GM12865 (cell line): ENCODE results near the gene CLCF1.
A peak's percentile ranks its signal among the peaks of the same experiment; 100 is the strongest.
"Not testable (repeated sequence)": the region's sequence is repeated elsewhere in the genome, so short reads cannot be mapped to it uniquely, and the experiment has no call there.

Source experiments
- DNase-seq: peaks from one replicate; pipeline ENCODE4 v3.0.0; 2010; ENCODE audit warnings: low read depth
- H3K4me3 ChIP-seq: 2 replicates; pipeline ENCODE4 v1.5.1; 2011; ENCODE audit warnings: mild to moderate bottlenecking, low read depth, low read length, control low read depth
- TF ChIP-seq, protein P1 (sequence below): IDR thresholded peaks from 2 replicates; pipeline ENCODE4 v1.5.1; 2011; ENCODE audit warnings: low read length, control low read depth, low read depth, inconsistent platforms; ENCODE audit not compliant: insufficient read depth; ENCODE audit errors: missing control alignments

CLCF1 gene

DNA sequence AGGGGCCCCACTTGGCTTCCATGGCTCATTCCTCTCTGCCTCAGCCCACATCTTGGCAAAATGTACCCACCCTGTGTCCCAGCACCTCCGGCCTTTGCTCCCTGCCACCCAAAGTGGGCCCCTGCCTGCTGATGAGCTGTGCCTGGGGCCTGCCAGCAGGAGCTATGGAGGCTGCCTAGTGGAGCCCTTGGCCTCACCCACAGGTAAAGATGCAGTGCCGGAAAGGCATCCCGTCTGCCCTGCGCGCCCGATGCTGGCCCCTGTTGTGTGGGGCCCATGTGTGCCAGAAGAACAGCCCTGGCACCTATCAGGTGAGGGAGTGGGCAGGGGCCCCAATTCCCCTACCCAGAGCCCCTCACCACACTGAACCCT is 31.8 kb upstream of the CLCF1 start:
- no peak for DNase-seq
- TF ChIP-seq, protein P1, sequence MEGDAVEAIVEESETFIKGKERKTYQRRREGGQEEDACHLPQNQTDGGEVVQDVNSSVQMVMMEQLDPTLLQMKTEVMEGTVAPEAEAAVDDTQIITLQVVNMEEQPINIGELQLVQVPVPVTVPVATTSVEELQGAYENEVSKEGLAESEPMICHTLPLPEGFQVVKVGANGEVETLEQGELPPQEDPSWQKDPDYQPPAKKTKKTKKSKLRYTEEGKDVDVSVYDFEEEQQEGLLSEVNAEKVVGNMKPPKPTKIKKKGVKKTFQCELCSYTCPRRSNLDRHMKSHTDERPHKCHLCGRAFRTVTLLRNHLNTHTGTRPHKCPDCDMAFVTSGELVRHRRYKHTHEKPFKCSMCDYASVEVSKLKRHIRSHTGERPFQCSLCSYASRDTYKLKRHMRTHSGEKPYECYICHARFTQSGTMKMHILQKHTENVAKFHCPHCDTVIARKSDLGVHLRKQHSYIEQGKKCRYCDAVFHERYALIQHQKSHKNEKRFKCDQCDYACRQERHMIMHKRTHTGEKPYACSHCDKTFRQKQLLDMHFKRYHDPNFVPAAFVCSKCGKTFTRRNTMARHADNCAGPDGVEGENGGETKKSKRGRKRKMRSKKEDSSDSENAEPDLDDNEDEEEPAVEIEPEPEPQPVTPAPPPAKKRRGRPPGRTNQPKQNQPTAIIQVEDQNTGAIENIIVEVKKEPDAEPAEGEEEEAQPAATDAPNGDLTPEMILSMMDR = no peak
- peak overlapping the region; percentile 74 for H3K4me3 ChIP-seq

DNA sequence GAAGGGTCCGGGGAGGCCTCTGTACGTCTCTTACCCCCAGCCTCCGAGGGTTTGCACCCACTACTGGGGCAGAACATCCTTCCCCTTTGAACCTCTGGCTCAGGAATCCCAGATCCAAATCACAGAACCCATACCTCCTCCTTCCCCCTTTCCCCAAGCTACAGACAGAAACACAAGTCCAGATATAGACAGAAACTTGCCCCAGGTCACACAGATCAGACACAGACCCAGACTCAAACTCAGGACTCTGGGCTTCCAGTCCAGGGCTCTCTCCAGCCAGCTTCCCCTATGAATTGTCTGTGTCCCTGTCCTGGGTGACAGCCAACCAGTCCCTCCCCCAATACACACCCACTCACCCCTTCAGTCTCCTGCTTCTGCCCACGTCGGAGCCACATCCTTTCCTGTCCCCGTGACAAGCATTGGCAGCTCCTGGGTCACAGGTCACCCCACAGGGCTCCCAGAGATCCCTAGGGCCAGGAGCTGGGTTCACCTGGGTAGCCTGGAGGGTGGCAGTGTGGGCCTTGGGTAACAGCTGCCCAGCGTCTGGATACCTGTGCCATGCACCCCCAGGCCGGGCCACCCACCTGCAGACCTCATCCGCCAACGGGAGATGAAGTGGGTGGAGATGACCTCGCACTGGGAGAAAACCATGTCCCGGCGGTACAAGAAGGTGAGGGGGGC is 31.3 kb upstream of the CLCF1 start:
- DNase-seq = no peak
- TF ChIP-seq, protein P1 = no peak
- peak overlapping the region; percentile 74 for H3K4me3 ChIP-seq

DNA sequence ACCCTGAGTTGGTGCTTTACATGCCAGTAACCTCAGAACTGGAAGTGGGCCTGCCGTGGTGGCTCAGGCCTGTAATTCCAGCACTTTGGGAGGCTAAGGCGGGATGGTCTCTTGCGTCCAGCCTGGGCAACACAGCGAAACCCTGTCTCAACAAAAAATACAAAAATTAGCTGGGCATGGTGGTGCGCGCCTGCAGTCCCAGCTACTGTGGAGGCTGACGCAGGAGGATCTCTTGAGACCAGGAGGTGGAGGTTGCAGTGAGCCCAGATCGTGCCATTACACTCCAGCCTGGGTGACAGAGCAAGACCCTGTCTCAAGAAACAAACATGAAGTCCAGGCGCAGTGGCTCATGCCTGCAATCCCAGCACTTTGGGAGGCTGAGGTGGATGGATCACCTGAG is 29.7 kb upstream of the CLCF1 start:
- peak overlapping the region; percentile 74 for H3K4me3 ChIP-seq
- DNase-seq = not testable (repeated sequence)

DNA sequence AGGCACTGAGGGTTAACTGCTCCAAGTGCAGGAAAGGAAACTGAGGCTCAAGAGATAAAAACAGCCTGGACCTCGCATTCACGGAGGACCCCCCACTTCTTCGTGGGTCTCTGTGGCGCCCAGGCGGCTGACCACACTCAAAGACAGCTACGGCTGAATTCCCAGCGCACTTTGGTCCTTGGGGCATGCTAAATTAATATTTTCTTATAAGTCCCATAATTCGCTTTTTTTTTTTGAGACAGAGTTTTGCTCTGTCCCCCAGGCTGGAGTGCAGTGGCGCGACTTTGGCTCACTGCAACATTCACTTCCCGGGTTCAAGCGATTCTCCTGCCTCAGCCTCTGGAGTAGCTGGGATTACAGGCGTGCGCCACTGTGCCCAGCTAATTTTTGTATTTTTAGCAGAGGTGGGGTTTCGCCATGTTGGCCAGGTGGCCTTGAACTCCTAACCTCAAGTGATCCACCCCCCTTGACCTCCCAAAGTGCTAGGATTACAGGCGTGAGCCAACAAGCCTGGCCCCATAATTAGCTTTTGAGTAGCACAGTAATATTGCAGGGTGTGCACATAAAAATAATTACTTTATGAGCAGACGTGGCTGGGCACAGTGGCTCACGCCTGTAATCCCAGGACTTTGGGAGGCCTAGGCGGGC is 28.9 kb upstream of the CLCF1 start:
- H3K4me3 ChIP-seq = peak overlapping the region; percentile 74
- not testable (repeated sequence) for DNase-seq

DNA sequence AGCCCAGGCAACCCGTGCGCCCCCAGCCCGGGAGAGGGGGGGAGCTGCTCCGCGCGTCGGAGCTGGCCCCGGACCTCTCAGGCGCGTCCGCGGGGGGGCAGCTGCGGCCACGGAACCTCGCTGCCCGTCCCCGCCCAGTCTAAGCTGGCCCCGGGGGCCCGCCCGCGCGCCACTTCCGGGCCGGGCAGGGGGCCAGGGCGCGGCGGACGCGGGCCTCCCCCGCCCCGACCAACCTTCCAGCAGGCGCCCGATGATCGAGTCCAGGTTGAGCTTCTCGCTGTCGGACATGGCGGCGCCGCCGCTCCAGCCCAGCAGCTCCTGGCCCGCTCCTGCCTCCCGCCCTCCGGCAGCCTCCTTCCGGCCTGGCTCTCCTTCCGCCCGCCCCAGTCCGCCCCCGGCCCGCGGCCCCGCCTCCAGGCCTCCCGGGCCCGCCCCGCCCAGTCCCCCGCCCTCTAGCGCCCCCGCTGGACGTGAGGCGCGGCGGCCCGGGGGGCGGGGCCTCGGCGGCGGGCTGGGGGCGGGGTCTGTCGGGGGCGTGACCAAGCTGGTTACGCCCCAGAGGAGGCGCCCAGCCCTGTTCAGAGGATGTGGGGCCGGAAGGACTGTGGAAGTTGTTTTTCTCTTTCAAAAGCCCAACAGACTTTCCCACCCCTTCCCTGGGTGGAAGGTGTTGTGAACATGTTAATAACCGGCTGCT is 28.2 kb upstream of the CLCF1 start, which contains the start of gene PPP1CA:
Gene PPP1CA (minus strand): TSS at position 364 of the 697 bp plus-strand sequence. CDS start 76 bp downstream, at position 288.
- peak; percentile 95 for DNase-seq
- TF ChIP-seq, protein P1 = peak; percentile 42
- peak within 1 kb of the TSS; percentile 91 for H3K4me3 ChIP-seq

DNA sequence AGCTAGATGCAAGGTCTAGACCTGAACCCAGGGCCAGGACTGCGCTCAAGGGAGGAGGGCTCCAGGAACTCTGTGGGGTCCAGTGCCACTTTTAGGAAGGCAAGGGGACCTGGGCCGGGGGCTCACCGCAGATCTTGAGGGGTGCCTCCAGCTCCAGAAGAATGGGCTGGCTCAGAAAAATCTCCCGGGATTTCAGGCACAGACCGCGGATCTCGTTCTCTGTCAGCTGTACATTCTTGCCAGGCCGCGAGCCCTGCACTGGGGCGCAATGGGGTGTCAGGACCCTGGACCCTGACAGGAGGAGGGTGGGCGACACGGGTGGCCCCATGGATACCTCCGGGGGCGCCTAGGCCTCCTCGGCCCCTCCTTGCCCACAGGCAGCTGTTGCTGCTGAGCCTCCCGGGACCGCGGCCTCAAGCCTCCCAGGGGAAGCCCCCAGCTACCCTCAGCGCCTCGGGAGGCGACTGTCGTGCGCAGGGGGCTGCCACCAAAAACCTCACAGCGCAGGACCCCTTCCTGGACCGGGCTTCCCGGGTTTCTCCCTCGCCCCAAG is 27.6 kb upstream of the CLCF1 start:
- no peak for DNase-seq
- peak overlapping the region; percentile 91 for H3K4me3 ChIP-seq

DNA sequence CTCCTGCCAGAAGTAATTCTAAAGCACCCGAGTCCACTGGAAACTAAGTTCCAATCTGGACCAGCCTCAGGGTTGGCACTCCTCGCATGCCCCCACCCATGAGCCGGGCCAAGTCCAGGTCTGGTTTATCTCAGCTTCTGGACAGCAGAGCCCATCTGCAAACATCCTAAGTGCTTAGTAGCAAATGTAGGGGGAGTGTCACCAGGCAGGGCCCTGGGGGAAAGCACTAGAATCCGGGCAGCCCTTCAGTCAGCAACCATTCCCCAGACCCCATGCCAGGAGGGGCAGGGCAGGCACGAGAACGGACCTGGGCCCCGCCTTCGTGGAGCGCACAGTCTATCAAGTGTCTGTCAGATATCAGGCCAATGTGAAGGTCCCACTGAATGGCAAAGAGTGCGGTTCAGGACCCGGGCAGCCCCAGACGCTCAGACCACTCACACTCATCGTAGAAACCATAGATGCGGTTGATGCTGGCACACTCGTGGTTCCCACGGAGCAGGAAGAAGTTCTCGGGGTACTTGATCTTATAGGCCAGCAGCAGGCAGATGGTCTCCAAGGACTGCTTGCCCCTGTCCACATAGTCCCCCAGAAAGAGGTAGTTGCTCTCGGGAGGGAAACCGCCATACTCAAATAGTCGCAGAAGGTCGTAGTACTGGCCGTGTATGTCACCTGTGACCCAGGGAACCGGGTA is 27.0 kb upstream of the CLCF1 start:
- TF ChIP-seq, protein P1 = no peak
- DNase-seq = no peak
- H3K4me3 ChIP-seq = peak overlapping the region; percentile 91

More for the DNA sequence above, 27.6 kb upstream of the CLCF1 start:
- TF ChIP-seq, protein P1 = no peak
